ENCODE measurements around the gene ENPP1.
"Not testable (repeated sequence)": the region's sequence is repeated elsewhere in the genome, so short reads cannot be mapped to it uniquely, and the experiment has no call there.

ENPP1 gene

DNA sequence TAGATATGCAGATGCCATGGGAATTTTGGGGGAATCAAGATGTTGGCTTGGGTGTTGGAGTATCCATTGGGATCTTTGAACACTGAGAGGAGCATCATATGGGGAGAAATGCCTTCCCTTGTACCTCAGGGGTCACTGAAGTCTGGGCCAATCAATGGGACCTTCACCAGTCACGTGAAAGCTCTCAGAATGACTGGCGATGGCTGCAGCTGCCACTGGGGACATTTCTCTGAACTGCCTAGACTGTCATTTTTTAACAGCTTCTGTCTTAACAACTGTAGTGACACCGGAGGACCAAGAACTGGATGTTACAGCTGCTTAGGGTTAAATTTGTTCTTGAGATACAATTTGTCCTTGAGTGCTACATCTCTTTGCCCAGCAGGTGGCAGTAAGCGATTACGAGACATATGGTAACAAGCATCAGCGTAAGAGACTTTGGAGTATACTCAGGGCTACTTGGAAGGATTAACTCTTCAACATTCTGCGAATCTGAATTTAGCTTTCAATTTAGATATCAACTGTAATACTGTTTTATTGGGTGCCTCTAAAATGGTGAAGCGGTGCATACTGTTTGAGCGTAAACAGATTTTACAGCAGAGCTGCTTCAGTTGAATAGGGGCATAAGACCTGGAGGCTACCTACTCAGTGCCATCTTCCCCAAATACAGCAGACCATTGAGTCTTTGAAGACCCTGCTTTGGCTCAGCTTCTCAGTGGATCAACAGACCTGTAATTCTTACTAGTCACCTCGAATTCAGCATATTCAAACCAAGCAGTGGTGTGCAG is 107.3 kb downstream of the ENPP1 start:
- Mint-ChIP-seq H3K9me3 (no peaks in the 10 kb centered on the region), H3K4me1 (peaks cover 16% of the 10 kb centered on the region), H3K36me3 (no peaks in the 10 kb centered on the region), H3K27ac (no peak overlapping the region), H3K4me3 (no peak overlapping the region), H3K27me3 (peaks cover 23% of the 10 kb centered on the region)
- DNase-seq: peak; percentile 63
- CTCF ChIA-PET: interaction anchor here (0.7 to 2.1 kb wide), 17 partner anchors 10 to 569 kb away, joined by 3 to 15 read pairs (median 4); no protein-coding TSS in a partner anchor

GRCh38 chr6:131916091-131916796 is 108.4 kb downstream of the ENPP1 start:
- H3K4me3 Mint-ChIP-seq: not testable (repeated sequence)
- peaks cover 23% of the 10 kb centered on the region for H3K27me3 Mint-ChIP-seq

GRCh38 chr6:131916847-131917246 is 109.0 kb downstream of the ENPP1 start:
- CTCF ChIA-PET: interaction anchor here (1.0 to 1.9 kb wide), 4 partner anchors 9 to 1032 kb away, joined by 3 to 8 read pairs (median 6); no protein-coding TSS in a partner anchor
- Mint-ChIP-seq H3K27me3 (peaks cover 23% of the 10 kb centered on the region), H3K36me3 (no peaks in the 10 kb centered on the region), H3K4me3 (no peak overlapping the region), H3K27ac (no peak overlapping the region), H3K4me1 (peaks cover 16% of the 10 kb centered on the region), H3K9me3 (no peaks in the 10 kb centered on the region)
- no peak for DNase-seq

More at GRCh38 chr6:131916091-131916796, 108.4 kb downstream of the ENPP1 start:
- H3K9me3 Mint-ChIP-seq, H3K36me3 Mint-ChIP-seq, H3K27ac Mint-ChIP-seq, DNase-seq: not testable (repeated sequence)
- CTCF ChIA-PET: interaction anchor here (1.0 to 2.1 kb wide), 11 partner anchors 9 to 364 kb away, joined by 3 to 15 read pairs (median 5); no protein-coding TSS in a partner anchor
- peaks cover 16% of the 10 kb centered on the region for H3K4me1 Mint-ChIP-seq

GRCh38 chr6:131917318-131917717 is 109.5 kb downstream of the ENPP1 start:
- Mint-ChIP-seq H3K36me3 (no peaks in the 10 kb centered on the region), H3K4me3 (no peak overlapping the region), H3K27me3 (peaks cover 23% of the 10 kb centered on the region), H3K9me3 (no peaks in the 10 kb centered on the region), H3K4me1 (peaks cover 16% of the 10 kb centered on the region), H3K27ac (no peak overlapping the region)
- CTCF ChIA-PET: interaction anchor here (1.1 to 1.9 kb wide), 5 partner anchors 8 to 1032 kb away, joined by 4 to 8 read pairs (median 5); no protein-coding TSS in a partner anchor
- DNase-seq: peak; percentile 22

GRCh38 chr6:131917763-131918649 is 110.2 kb downstream of the ENPP1 start:
- Mint-ChIP-seq H3K4me3 (no peak overlapping the region), H3K36me3 (no peaks in the 10 kb centered on the region), H3K4me1 (peaks cover 16% of the 10 kb centered on the region), H3K27ac (no peak overlapping the region), H3K27me3 (peaks cover 20% of the 10 kb centered on the region), H3K9me3 (no peaks in the 10 kb centered on the region)
- CTCF ChIA-PET: interaction anchor here (0.9 to 1.9 kb wide), 6 partner anchors 8 to 1033 kb away, joined by 3 to 8 read pairs (median 5); no protein-coding TSS in a partner anchor
- no peak for DNase-seq

GRCh38 chr6:131918650-131919355 is 111.0 kb downstream of the ENPP1 start:
- peaks cover 18% of the 10 kb centered on the region for H3K27me3 Mint-ChIP-seq
- CTCF ChIA-PET: interaction anchor here (0.9 to 1.9 kb wide), 4 partner anchors 9 to 300 kb away, joined by 3 to 8 read pairs (median 6); no protein-coding TSS in a partner anchor

DNA sequence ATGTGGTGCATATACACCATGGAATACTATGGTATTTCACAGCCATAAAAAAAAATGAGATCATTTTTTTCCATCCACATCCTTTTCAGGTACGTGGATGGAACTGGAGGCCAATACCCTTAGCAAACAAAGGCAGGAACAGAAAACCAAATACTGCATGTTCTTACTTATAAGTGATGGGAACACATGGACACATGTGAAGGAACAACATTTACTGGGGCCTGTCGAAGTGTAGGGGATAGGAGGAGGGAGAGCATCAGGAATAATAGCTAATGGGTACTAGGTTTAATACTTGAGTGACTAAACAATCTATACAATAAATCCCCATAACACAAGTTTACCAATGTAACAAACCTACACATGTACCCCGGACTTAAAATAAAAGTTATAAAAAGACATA is 112.8 kb downstream of the ENPP1 start:
- H3K27me3 Mint-ChIP-seq: peaks cover 18% of the 10 kb centered on the region
- H3K4me1 Mint-ChIP-seq: peaks cover 16% of the 10 kb centered on the region
- CTCF ChIA-PET: no interaction called here

More at GRCh38 chr6:131918650-131919355, 111.0 kb downstream of the ENPP1 start:
- H3K27ac Mint-ChIP-seq: no peak overlapping the region
- H3K36me3 Mint-ChIP-seq: no peaks in the 10 kb centered on the region
- H3K4me3 Mint-ChIP-seq: no peak overlapping the region
- no peak for DNase-seq
- peaks cover 16% of the 10 kb centered on the region for H3K4me1 Mint-ChIP-seq
- peaks cover 4% of the 10 kb centered on the region for H3K9me3 Mint-ChIP-seq

GRCh38 chr6:131923356-131923755 is 115.5 kb downstream of the ENPP1 start:
- peak; percentile 70 for DNase-seq
- Mint-ChIP-seq H3K36me3 (no peaks in the 10 kb centered on the region), H3K9me3 (peaks cover 4% of the 10 kb centered on the region), H3K4me1 (no peaks in the 10 kb centered on the region), H3K27ac (no peak overlapping the region), H3K4me3 (no peak overlapping the region), H3K27me3 (peaks cover 8% of the 10 kb centered on the region)
- CTCF ChIA-PET: interaction anchor here (0.6 to 2.6 kb wide), 11 partner anchors 8 to 431 kb away, joined by 3 to 13 read pairs (median 3); no protein-coding TSS in a partner anchor

More for the DNA sequence above, 112.8 kb downstream of the ENPP1 start:
- H3K36me3 Mint-ChIP-seq: no peaks in the 10 kb centered on the region
- no peak overlapping the region for H3K4me3 Mint-ChIP-seq
- H3K27ac Mint-ChIP-seq: no peak overlapping the region
- DNase-seq: no peak
- peaks cover 4% of the 10 kb centered on the region for H3K9me3 Mint-ChIP-seq

GRCh38 chr6:131924881-131925474 is 117.2 kb downstream of the ENPP1 start:
- Mint-ChIP-seq H3K27ac (no peak overlapping the region), H3K36me3 (no peaks in the 10 kb centered on the region), H3K4me1 (no peaks in the 10 kb centered on the region), H3K9me3 (peaks cover 4% of the 10 kb centered on the region), H3K4me3 (no peak overlapping the region), H3K27me3 (no peaks in the 10 kb centered on the region)
- no peak for DNase-seq
- CTCF ChIA-PET: interaction anchor here (0.6 to 2.6 kb wide), 5 partner anchors 10 to 355 kb away, joined by 3 to 12 read pairs (median 6); no protein-coding TSS in a partner anchor

DNA sequence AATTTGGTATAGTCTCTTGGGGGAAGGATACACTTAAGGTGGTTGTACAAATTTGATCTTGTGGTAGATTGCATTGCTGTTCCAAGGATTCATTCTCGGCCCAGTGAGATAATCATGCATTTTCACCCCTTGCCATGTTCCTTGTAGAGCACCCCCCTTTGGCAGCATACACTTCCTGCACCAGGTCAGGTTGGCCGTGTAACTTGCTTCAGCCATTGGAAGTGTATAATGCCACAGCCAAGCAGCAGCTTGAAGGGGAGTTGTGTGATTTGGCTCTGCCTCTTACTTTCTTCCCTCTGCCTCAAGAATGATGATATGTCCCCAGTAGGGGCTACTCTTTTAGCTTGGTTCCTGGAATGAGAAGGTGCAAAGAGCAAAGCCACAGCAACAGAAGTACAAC is 121.4 kb downstream of the ENPP1 start:
- no peak for DNase-seq
- Mint-ChIP-seq H3K4me3 (no peak overlapping the region), H3K27me3 (peaks cover 4% of the 10 kb centered on the region), H3K36me3 (no peaks in the 10 kb centered on the region), H3K27ac (no peak overlapping the region), H3K4me1 (no peaks in the 10 kb centered on the region), H3K9me3 (no peaks in the 10 kb centered on the region)
- CTCF ChIA-PET: interaction anchor here (1.0 to 1.3 kb wide), 2 partner anchors 19 to 351 kb away, joined by 3 to 5 read pairs; no protein-coding TSS in a partner anchor

GRCh38 chr6:131929976-131930375 is 122.2 kb downstream of the ENPP1 start:
- no peaks in the 10 kb centered on the region for H3K4me1 Mint-ChIP-seq
- no peak for DNase-seq
- CTCF ChIA-PET: interaction anchor here (1.0 to 1.3 kb wide), 2 partner anchors 20 to 350 kb away, joined by 3 to 5 read pairs; no protein-coding TSS in a partner anchor

DNA sequence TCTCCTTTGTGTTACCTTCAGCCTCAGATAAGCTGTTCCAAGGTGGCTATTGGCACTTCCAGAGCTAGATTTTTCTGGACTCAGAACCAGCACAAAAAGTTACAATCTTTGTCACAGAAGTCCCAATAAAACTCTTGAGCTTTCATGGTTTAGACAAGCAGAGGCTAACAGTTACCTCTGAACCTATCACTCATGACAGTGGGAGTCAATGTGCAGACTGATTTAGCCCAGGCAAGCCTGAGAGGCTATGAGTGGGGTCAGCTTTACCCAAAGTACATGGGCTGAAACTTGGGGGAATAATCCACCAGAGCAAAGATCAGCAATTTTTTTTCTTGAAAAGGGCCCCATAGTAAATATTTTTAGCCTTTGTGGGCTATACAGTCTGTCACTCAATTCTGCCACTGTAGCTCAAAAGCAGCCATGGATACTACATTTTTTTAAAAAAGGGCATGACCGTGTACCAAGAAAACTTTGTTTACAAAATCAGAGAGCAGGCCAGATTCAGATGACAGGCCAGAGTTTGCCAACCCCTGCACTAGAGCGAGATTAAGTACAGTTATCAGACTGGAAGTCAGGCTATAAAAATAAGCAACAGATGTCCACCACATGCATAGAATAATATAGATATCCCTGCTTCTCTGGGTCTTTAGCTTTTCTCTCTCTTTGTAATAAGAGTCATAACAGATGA is 123.4 kb downstream of the ENPP1 start:
- CTCF ChIA-PET: interaction anchor here (0.9 to 1.1 kb wide), 2 partner anchors 15 to 21 kb away, joined by 3 to 4 read pairs; no protein-coding TSS in a partner anchor
- H3K27me3 Mint-ChIP-seq: peaks cover 4% of the 10 kb centered on the region

More at GRCh38 chr6:131929976-131930375, 122.2 kb downstream of the ENPP1 start:
- Mint-ChIP-seq H3K9me3 (no peaks in the 10 kb centered on the region), H3K36me3 (no peaks in the 10 kb centered on the region), H3K27me3 (peaks cover 4% of the 10 kb centered on the region), H3K27ac (no peak overlapping the region), H3K4me3 (no peak overlapping the region)

More for the DNA sequence above, 123.4 kb downstream of the ENPP1 start:
- no peaks in the 10 kb centered on the region for H3K36me3 Mint-ChIP-seq
- no peak overlapping the region for H3K27ac Mint-ChIP-seq
- H3K4me1 Mint-ChIP-seq: no peaks in the 10 kb centered on the region
- H3K9me3 Mint-ChIP-seq: no peaks in the 10 kb centered on the region
- H3K4me3 Mint-ChIP-seq: no peak overlapping the region
- DNase-seq: no peak
